Adipose tissue (tissue), 3 donors: ENCODE results near the gene DDX20. TPM values are rescaled to one million over a fixed set of nuclear protein-coding genes. Genes with fewer than 3 reads are reported as not detected.

Source experiments
- H3K27ac ChIP-seq: one replicate; pipeline ENCODE4 v1.5.1; 2013; ENCODE audit warnings: low read depth, low read length
- WGBS, 3 donors: extraction: QIAGEN DNeasy Blood & Tissue Kit; methylation state at CpG; one replicate each; pipeline ENCODE4 v1.1.7; 2013; 5-methylcytosine and 5-hydroxymethylcytosine counted together
- polyA plus RNA-seq, 3 donors: library from polyadenylated mRNA; stranded (reverse); fragments of 200-250 nt; gene quantifications; one replicate each; pipeline ENCODE4 v1.2.3, GENCODE V29; 2013
- donor health status: healthy with polysubstance abuse.
- donor health status: Bipolar disorder and iron deficiency.
- donor health status: healthy.

DDX20 gene
- polyA plus RNA-seq, 3 donors = 2.5 to 5.3 (median 3.6) TPM

GRCh38 chr1:111803951-111804350 is 48.2 kb downstream of the DDX20 start:
- WGBS, 3 donors = 74 to 85% (median 84%) methylated on average over 5 of the region's 5 CpGs
- no peak overlapping the region for H3K27ac ChIP-seq

- H3K27ac ChIP-seq = no peak overlapping the region
Observed at GRCh38 chr1:111804776-111805175, 49.1 kb downstream of the DDX20 start.

GRCh38 chr1:111805251-111805650 is 49.5 kb downstream of the DDX20 start:
- no peak overlapping the region for H3K27ac ChIP-seq
- 62 to 81% (median 78%) methylated on average over 2 of the region's 2 CpGs for WGBS, 3 donors

More at GRCh38 chr1:111804776-111805175, 49.1 kb downstream of the DDX20 start:
- 83 to 92% (median 88%) methylated on average over 11 of the region's 11 CpGs for WGBS, 3 donors

- H3K27ac ChIP-seq = no peak overlapping the region
- 80 to 94% (median 87%) methylated on average over 10 of the region's 10 CpGs for WGBS, 3 donors
Observed at GRCh38 chr1:111811891-111812290, 56.2 kb downstream of the DDX20 start.

GRCh38 chr1:111812306-111812705 is 56.6 kb downstream of the DDX20 start:
- WGBS, 3 donors = 96 to 97% (median 97%) methylated on average over 4 of the region's 4 CpGs
- H3K27ac ChIP-seq = no peak overlapping the region

GRCh38 chr1:111813440-111814304 is 58.0 kb downstream of the DDX20 start:
- no peak overlapping the region for H3K27ac ChIP-seq
- 63 to 81% (median 77%) methylated on average over 16 of the region's 16 CpGs for WGBS, 3 donors

- H3K27ac ChIP-seq = no peak overlapping the region
- WGBS, 3 donors = 94 to 96% (median 95%) methylated on average over 9 of the region's 9 CpGs
Observed at GRCh38 chr1:111814305-111814628, 58.6 kb downstream of the DDX20 start.

- 59 to 90% (median 85%) methylated on average over 3 of the region's 3 CpGs for WGBS, 3 donors
- no peak overlapping the region for H3K27ac ChIP-seq
Observed at GRCh38 chr1:111814642-111815041, 58.9 kb downstream of the DDX20 start.

Other genes with a start within 250 kb of the DDX20 start
- gene RAP1A, start 136.1 kb upstream of the DDX20 start, polyA plus RNA-seq = 100 to 1,000 TPM in 1 of 3 donors, 10 to 100 TPM in 2; 22.9 to 128 (median 57.1) TPM
- gene INKA2, start 16.5 kb upstream of the DDX20 start, polyA plus RNA-seq = 1 to 10 TPM in 2 of 3 donors, under 1 TPM in 1; 0.66 to 6.3 (median 4.3) TPM
- gene KCND3, start 233.8 kb downstream of the DDX20 start, polyA plus RNA-seq = 10 to 100 TPM in 1 of 3 donors, 1 to 10 TPM in 2; 2.8 to 12.4 (median 5.3) TPM